ENCODE results near the gene PEDS1. TPM values are rescaled to one million over a fixed set of nuclear protein-coding genes. Genes with fewer than 3 reads are reported as not detected.

Gene PEDS1
- total and polyA plus RNA-seq, 2 of the 13 experiments (the other 11 are each of a cell fraction or from before 2014, with no cell fraction given): 30.5 to 93.9 TPM

DNA sequence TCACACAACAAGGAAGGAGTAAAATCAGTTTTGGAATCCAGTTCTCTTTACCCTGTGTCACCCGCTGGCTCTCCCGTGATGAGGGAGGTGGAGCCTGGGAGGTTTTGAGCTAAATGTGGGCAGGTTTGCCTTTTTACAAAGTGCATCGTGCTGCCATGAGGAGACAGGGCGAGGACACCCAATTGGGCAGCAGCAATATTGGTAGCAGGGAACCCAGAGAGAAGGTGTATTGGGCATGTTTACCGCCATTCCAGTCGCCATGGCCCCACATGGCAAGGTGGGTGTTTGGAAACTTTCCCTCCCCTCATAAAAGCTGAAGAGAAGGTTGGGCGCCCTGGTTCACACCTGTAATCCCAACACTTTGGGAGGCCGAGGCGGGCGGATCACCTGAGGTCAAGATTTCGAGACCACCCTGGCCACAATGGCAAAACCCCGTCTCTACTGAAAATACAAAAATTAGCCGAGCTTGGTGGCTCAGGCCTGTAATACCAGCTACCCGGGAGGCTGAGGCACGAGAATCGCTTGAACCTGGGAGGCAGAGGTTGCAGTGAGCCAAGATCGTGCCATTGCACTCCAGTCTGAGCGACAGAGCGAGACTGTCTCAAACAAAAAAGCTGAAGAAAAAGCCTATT is 37.0 kb downstream of the PEDS1 start (continued):
- TF ChIP-seq TEF (CRISPR knock-in tag; IDR thresholded peaks at IDR 0.05): no peak
- TF ChIP-seq SMAD1 (CRISPR knock-in tag; IDR thresholded peaks at IDR 0.05; ENCODE audit: borderline replicate concordance, low read depth): 0 out of 2 replicates have a peak, but pooled peaks have one; percentile 8
- TF ChIP-seq ZSCAN12 (CRISPR knock-in tag; IDR thresholded peaks at IDR 0.05): no peak
- no peak for TF ChIP-seq ATF6 (CRISPR knock-in tag; conservative IDR thresholded peaks at IDR 0.05)
- TF ChIP-seq, protein P1, sequence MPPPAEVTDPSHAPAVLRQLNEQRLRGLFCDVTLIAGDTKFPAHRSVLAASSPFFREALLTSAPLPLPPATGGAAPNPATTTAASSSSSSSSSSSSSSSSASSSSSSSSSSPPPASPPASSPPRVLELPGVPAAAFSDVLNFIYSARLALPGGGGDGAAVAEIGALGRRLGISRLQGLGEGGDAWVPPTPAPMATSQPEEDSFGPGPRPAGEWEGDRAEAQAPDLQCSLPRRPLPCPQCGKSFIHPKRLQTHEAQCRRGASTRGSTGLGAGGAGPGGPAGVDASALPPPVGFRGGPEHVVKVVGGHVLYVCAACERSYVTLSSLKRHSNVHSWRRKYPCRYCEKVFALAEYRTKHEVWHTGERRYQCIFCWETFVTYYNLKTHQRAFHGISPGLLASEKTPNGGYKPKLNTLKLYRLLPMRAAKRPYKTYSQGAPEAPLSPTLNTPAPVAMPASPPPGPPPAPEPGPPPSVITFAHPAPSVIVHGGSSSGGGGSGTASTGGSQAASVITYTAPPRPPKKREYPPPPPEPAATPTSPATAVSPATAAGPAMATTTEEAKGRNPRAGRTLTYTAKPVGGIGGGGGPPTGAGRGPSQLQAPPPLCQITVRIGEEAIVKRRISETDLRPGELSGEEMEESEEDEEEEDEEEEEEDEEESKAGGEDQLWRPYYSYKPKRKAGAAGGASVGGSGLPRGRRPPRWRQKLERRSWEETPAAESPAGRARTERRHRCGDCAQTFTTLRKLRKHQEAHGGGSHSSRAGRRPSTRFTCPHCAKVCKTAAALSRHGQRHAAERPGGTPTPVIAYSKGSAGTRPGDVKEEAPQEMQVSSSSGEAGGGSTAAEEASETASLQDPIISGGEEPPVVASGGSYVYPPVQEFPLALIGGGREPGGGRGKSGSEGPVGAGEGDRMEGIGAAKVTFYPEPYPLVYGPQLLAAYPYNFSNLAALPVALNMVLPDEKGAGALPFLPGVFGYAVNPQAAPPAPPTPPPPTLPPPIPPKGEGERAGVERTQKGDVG (CRISPR knock-in tag; IDR thresholded peaks at IDR 0.05; ENCODE audit: borderline replicate concordance): peak; percentile 85; the same call in 1 of the 2 replicates
- TF ChIP-seq NBN (conservative IDR thresholded peaks at IDR 0.05): no peak
- TF ChIP-seq TAF1 (CRISPR knock-in tag; IDR thresholded peaks at IDR 0.05): no peak
- no peak for TF ChIP-seq KDM2A (CRISPR knock-in tag; IDR thresholded peaks at IDR 0.05; ENCODE audit: borderline replicate concordance, low read depth)
- no peak for TF ChIP-seq ZNF841 (CRISPR knock-in tag; IDR thresholded peaks at IDR 0.05; ENCODE audit: borderline replicate concordance)
- TF ChIP-seq MED8 (CRISPR knock-in tag; IDR thresholded peaks at IDR 0.05; ENCODE audit: insufficient replicate concordance): peak; percentile 20
- TF ChIP-seq, protein P2, sequence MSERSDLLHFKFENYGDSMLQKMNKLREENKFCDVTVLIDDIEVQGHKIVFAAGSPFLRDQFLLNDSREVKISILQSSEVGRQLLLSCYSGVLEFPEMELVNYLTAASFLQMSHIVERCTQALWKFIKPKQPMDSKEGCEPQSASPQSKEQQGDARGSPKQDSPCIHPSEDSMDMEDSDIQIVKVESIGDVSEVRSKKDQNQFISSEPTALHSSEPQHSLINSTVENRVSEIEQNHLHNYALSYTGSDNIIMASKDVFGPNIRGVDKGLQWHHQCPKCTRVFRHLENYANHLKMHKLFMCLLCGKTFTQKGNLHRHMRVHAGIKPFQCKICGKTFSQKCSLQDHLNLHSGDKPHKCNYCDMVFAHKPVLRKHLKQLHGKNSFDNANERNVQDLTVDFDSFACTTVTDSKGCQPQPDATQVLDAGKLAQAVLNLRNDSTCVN (CRISPR knock-in tag; IDR thresholded peaks at IDR 0.05; ENCODE audit: borderline replicate concordance): no peak
- TF ChIP-seq ELF3 (CRISPR knock-in tag; IDR thresholded peaks at IDR 0.05): no peak
- no peak for TF ChIP-seq ZSCAN22 (CRISPR knock-in tag; IDR thresholded peaks at IDR 0.05)
- TF ChIP-seq FOXA3 (CRISPR knock-in tag; IDR thresholded peaks at IDR 0.05): no peak
- no peak for TF ChIP-seq KDM1A (CRISPR knock-in tag; IDR thresholded peaks at IDR 0.05)
- TF ChIP-seq ZNF703 (CRISPR knock-in tag; IDR thresholded peaks at IDR 0.05; ENCODE audit: borderline replicate concordance): no peak
- TF ChIP-seq ZNF790 (CRISPR knock-in tag; IDR thresholded peaks at IDR 0.05; ENCODE audit: borderline replicate concordance): no peak
- TF ChIP-seq ZNF775 (CRISPR knock-in tag; IDR thresholded peaks at IDR 0.05; ENCODE audit: borderline replicate concordance): no peak
- no peak for TF ChIP-seq TMF1 (CRISPR knock-in tag; IDR thresholded peaks at IDR 0.05; ENCODE audit: low read depth)
- no peak for TF ChIP-seq TERF1 (CRISPR knock-in tag; IDR thresholded peaks at IDR 0.05)
- TF ChIP-seq YY1 (IDR thresholded peaks at IDR 0.05; ENCODE audit: insufficient read depth, insufficient replicate concordance, low read depth, low read length): no peak
- TF ChIP-seq ATM (IDR thresholded peaks at IDR 0.05; ENCODE audit: borderline replicate concordance): no peak

Data from HepG2 (cell line).